HepG2 (cell line): ENCODE results near the gene IQCH. TPM values are rescaled to one million over a fixed set of nuclear protein-coding genes. Genes with fewer than 3 reads are reported as not detected.
A peak's percentile ranks its signal among the peaks of the same experiment; 100 is the strongest.

Experiments used
- ATF5 ChIP-seq: sonication (generic); formaldehyde crosslinking; IDR thresholded peaks from 2 replicates; pipeline ENCODE4 v1.4.0; 2020; ENCODE audit warnings: mild to moderate bottlenecking, low read depth, missing genetic modification reagents
- BRF2 ChIP-seq: sonication (generic); formaldehyde crosslinking; IDR thresholded peaks from 2 replicates; pipeline ENCODE4 v1.8.1; 2022; ENCODE audit warnings: mild to moderate bottlenecking, missing genetic modification reagents
- CEBPG ChIP-seq: IDR thresholded peaks from 2 replicates; pipeline ENCODE4 v1.6.1; 2016
- DPF2 ChIP-seq: sonication (generic); formaldehyde crosslinking; IDR thresholded peaks from 2 replicates; pipeline ENCODE4 v1.4.0; 2020; ENCODE audit warnings: mild to moderate bottlenecking, low read depth, missing genetic modification reagents, borderline replicate concordance
- HCFC1 ChIP-seq: fragments of 150-350 bp; IDR thresholded peaks from 2 replicates; pipeline ENCODE4 v1.6.1; 2014; ENCODE audit warnings: low read depth, low read length
- HNRNPLL ChIP-seq: fragments of 200-400 bp; formaldehyde crosslinking; IDR thresholded peaks from 2 replicates; pipeline ENCODE4 v1.6.1; 2017; ENCODE audit warnings: mild to moderate bottlenecking, low read depth, low read length; ENCODE audit not compliant: poor library complexity, severe bottlenecking
- JUNB ChIP-seq: sonication (generic); formaldehyde crosslinking; IDR thresholded peaks from 2 replicates; pipeline ENCODE4 v1.8.0; 2022; ENCODE audit warnings: missing genetic modification reagents, mild to moderate bottlenecking, borderline replicate concordance
- MAFK ChIP-seq, 2 experiments: IDR thresholded peaks in 1 of 2; conservative IDR thresholded peaks in 1 of 2; 2 replicates each; pipeline ENCODE4 v1.6.1; 2011; ENCODE audit warnings: improper control_type of control experiment in 2 of 2, low read length in 2 of 2
- MED8 ChIP-seq: sonication (generic); formaldehyde crosslinking; IDR thresholded peaks from 2 replicates; pipeline ENCODE4 v1.8.1; 2023; ENCODE audit warnings: mild to moderate bottlenecking, missing genetic modification reagents; ENCODE audit not compliant: insufficient replicate concordance
- MEIS1 ChIP-seq: sonication (generic); formaldehyde crosslinking; IDR thresholded peaks from 2 replicates; pipeline ENCODE4 v1.9.0; 2021; ENCODE audit warnings: mild to moderate bottlenecking, missing genetic modification reagents, moderate library complexity, borderline replicate concordance
- MTA1 ChIP-seq: sonication (generic); formaldehyde crosslinking; IDR thresholded peaks from 2 replicates; pipeline ENCODE4 v1.4.0; 2020; ENCODE audit warnings: missing genetic modification reagents, mild to moderate bottlenecking, borderline replicate concordance
- NCOA1 ChIP-seq: sonication (generic); formaldehyde crosslinking; IDR thresholded peaks from 2 replicates; pipeline ENCODE4 v1.9.0; 2021; ENCODE audit warnings: missing genetic modification reagents
- PHF8 ChIP-seq: sonication (generic); formaldehyde crosslinking; IDR thresholded peaks from 2 replicates; pipeline ENCODE4 v1.5.0; 2020; ENCODE audit warnings: missing genetic modification reagents
- RFX3 ChIP-seq: IDR thresholded peaks from 2 replicates; pipeline ENCODE4 v1.6.1; 2016; ENCODE audit warnings: missing biosample characterization, missing genetic modification reagents
- ZBTB8A ChIP-seq: sonication (generic); formaldehyde crosslinking; IDR thresholded peaks from 2 replicates; pipeline ENCODE4 v1.4.0; 2020; ENCODE audit warnings: mild to moderate bottlenecking, low read depth, missing genetic modification reagents, borderline replicate concordance
- ZFP82 ChIP-seq: sonication (generic); formaldehyde crosslinking; IDR thresholded peaks from 2 replicates; pipeline ENCODE4 v1.5.1; 2020; ENCODE audit warnings: mild to moderate bottlenecking, missing genetic modification reagents, borderline replicate concordance
- ZNF230 ChIP-seq: sonication (generic); formaldehyde crosslinking; IDR thresholded peaks from 2 replicates; pipeline ENCODE4 v1.4.0; 2020; ENCODE audit warnings: mild to moderate bottlenecking, missing genetic modification reagents
- ZNF24 ChIP-seq: fragments of 450-650 bp; IDR thresholded peaks from 2 replicates; pipeline ENCODE4 v1.6.1; 2017; ENCODE audit warnings: antibody characterized with exemption, mild to moderate bottlenecking
- ZNF253 ChIP-seq: sonication (generic); formaldehyde crosslinking; IDR thresholded peaks from 2 replicates; pipeline ENCODE4 v1.8.0; 2022; ENCODE audit warnings: mild to moderate bottlenecking, missing genetic modification reagents, borderline replicate concordance
- ZNF337 ChIP-seq: sonication (generic); formaldehyde crosslinking; IDR thresholded peaks from 2 replicates; pipeline ENCODE4 v1.5.1; 2020; ENCODE audit warnings: missing genetic modification reagents, low read depth, mild to moderate bottlenecking, borderline replicate concordance
- ZNF44 ChIP-seq: sonication (generic); formaldehyde crosslinking; IDR thresholded peaks from 2 replicates; pipeline ENCODE4 v1.5.1; 2020; ENCODE audit warnings: mild to moderate bottlenecking, missing genetic modification reagents
- ZNF530 ChIP-seq: sonication (generic); formaldehyde crosslinking; IDR thresholded peaks from 2 replicates; pipeline ENCODE4 v1.5.0; 2020; ENCODE audit warnings: low read depth, mild to moderate bottlenecking, missing genetic modification reagents
- ZNF549 ChIP-seq: sonication (generic); formaldehyde crosslinking; IDR thresholded peaks from 2 replicates; pipeline ENCODE4 v1.5.0; 2020; ENCODE audit warnings: missing genetic modification reagents
- ZNF552 ChIP-seq: sonication (generic); formaldehyde crosslinking; IDR thresholded peaks from 2 replicates; pipeline ENCODE4 v1.9.0; 2022; ENCODE audit warnings: missing genetic modification reagents, mild to moderate bottlenecking, borderline replicate concordance
- polyA plus RNA-seq, 8 experiments: library from polyadenylated mRNA; depleted of rRNA in 3 of 8; stranded (reverse) in 7 of 8; unstranded in 1 of 8; fragments of >200 nt; fragmentation: Illumina TruSeq in 4 of 8; extraction: Trizol in 4 of 8; gene quantifications; 2 replicates each; pipeline versions ENCODE4 v1.2.1 to v1.2.3, GENCODE V29; 2011 to 2016; ENCODE audit warnings: low read depth in 4 of 8, missing spikeins in 1 of 8, mixed read lengths in 1 of 8; ENCODE audit not compliant: insufficient read depth in 1 of 8
- total RNA-seq, 5 experiments: library from RNA; depleted of rRNA; stranded (reverse); fragments of >200 nt; fragmentation: Illumina TruSeq; extraction: Trizol; gene quantifications; 2 replicates each; pipeline ENCODE4 v1.2.3, GENCODE V29; 2016; ENCODE audit warnings: low read depth in 1 of 5
- TF ChIP-seq, protein P1 (sequence below): sonication (generic); formaldehyde crosslinking; IDR thresholded peaks from 2 replicates; pipeline ENCODE4 v1.8.0; 2023; ENCODE audit warnings: mild to moderate bottlenecking, missing genetic modification reagents
- TF ChIP-seq, protein P2 (sequence below): IDR thresholded peaks from 2 replicates; pipeline ENCODE4 v1.6.1; 2016; ENCODE audit warnings: mild to moderate bottlenecking

IQCH gene
- total and polyA plus RNA-seq, 2 of the 13 experiments (the other 11 are each of a cell fraction or from before 2014, with no cell fraction given) = 0.16 to 0.55 TPM

- TF ChIP-seq BRF2 (CRISPR knock-in tag) (peak; percentile 92; the same call in 1 of the 2 replicates), PHF8 (peak; percentile 97), ZNF337 (CRISPR knock-in tag) (peak; percentile 86; the same call in 1 of the 2 replicates), MAFK (conservative IDR thresholded peaks at IDR 0.05 in 1 of 2, IDR thresholded peaks at IDR 0.05 in 1 of 2; ENCODE audit: low read length in 2 of 2) (peak; percentile 51 to 70; a peak in 3 of 4 replicates), HCFC1 (no peak), JUNB (0 out of 2 replicates have a peak, but pooled peaks have one; percentile 61), ZNF24 (no peak), ZNF253 (CRISPR knock-in tag) (no peak; the same call in 1 of the 2 replicates), ATF5 (CRISPR knock-in tag) (no peak; the same call in 1 of the 2 replicates), RFX3 (CRISPR knock-in tag) (no peak), MED8 (CRISPR knock-in tag) (no peak), ZNF230 (CRISPR knock-in tag) (peak; percentile 76; the same call in 1 of the 2 replicates), NCOA1 (no peak), DPF2 (no peak), ZNF552 (CRISPR knock-in tag) (peak; percentile 92), ZFP82 (CRISPR knock-in tag) (peak; percentile 56; the same call in 1 of the 2 replicates), ZBTB8A (CRISPR knock-in tag) (peak; percentile 93), HNRNPLL (peak; percentile 87), ZNF44 (CRISPR knock-in tag) (peak; percentile 96), ZNF530 (CRISPR knock-in tag) (no peak), CEBPG (CRISPR knock-in tag) (no peak), MEIS1 (CRISPR knock-in tag) (peak; percentile 75; the same call in 1 of the 2 replicates), MTA1 (CRISPR knock-in tag) (peak; percentile 92; the same call in 1 of the 2 replicates), ZNF549 (no peak)
- TF ChIP-seq, protein P1, sequence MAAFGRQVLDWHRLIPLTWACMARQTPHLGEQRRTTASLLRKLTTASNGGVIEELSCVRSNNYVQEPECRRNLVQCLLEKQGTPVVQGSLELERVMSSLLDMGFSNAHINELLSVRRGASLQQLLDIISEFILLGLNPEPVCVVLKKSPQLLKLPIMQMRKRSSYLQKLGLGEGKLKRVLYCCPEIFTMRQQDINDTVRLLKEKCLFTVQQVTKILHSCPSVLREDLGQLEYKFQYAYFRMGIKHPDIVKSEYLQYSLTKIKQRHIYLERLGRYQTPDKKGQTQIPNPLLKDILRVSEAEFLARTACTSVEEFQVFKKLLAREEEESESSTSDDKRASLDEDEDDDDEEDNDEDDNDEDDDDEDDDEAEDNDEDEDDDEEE (CRISPR knock-in tag) = 0 out of 2 replicates have a peak, but pooled peaks have one; percentile 63
- TF ChIP-seq, protein P2, sequence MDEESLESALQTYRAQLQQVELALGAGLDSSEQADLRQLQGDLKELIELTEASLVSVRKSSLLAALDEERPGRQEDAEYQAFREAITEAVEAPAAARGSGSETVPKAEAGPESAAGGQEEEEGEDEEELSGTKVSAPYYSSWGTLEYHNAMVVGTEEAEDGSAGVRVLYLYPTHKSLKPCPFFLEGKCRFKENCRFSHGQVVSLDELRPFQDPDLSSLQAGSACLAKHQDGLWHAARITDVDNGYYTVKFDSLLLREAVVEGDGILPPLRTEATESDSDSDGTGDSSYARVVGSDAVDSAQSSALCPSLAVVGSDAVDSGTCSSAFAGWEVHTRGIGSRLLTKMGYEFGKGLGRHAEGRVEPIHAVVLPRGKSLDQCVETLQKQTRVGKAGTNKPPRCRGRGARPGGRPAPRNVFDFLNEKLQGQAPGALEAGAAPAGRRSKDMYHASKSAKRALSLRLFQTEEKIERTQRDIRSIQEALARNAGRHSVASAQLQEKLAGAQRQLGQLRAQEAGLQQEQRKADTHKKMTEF (CRISPR knock-in tag) = peak; percentile 85
Observed at GRCh38 chr15:67521029-67521782, 266.6 kb downstream of the IQCH start, which contains the start of gene C15orf61 (continued).
